ENCODE results near the gene NEMP1. TPM values are rescaled to one million over a fixed set of nuclear protein-coding genes. Genes with fewer than 3 reads are reported as not detected.

Gene NEMP1
- total and polyA plus RNA-seq, 12 donors: 1.1 to 6.3 (median 3.6) TPM

- intact Hi-C loops (cut with DNase I): loop anchor here (1.0 to 10.0 kb wide), 8 partner anchors 43 to 317 kb away; partner anchors contain the start of gene PRIM1 (in 2 of the 10)
- Histone ChIP-seq H3K27me3 (no peaks in the 10 kb centered on the region), H3K27ac (peak overlapping the region in 9 of 10 donors; percentile 20 to 65 (median 50)), H3K4me1 (peaks cover 0 to 26% (median 6%) of the 10 kb centered on the region in 9 donors), H3K4me3 (no peak overlapping the region), H3K36me3 (peaks cover 0 to 55% (median 7%) of the 10 kb centered on the region in 9 donors), H3K9me3 (no peaks in the 10 kb centered on the region)
- TF ChIP-seq CTCF (IDR thresholded peaks at IDR 0.05): peak; percentile 76 to 94 (median 86)
- DNase-seq (peak in 1 of 2 donors; percentile 76), ATAC-seq (peak; percentile 85 to 96 (median 94))
- 32 to 34% methylated on average over 3 of the region's 3 CpGs for WGBS, 2 donors
Observed at GRCh38 chr12:57069523-57069922, 9.1 kb downstream of the NEMP1 start.

- DNase-seq: no peak
- Histone ChIP-seq H3K27me3 (no peaks in the 10 kb centered on the region), H3K4me1 (peaks cover 0 to 43% (median 6%) of the 10 kb centered on the region in 9 donors), H3K27ac (peak overlapping the region in 1 of 10 donors; percentile 29), H3K4me3 (no peak overlapping the region), H3K36me3 (peaks cover 0 to 60% (median 2%) of the 10 kb centered on the region in 9 donors), H3K9me3 (no peaks in the 10 kb centered on the region)
- intact Hi-C loops (cut with DNase I): loop anchor here in 7 of 10 donors (5.0 to 10.0 kb wide), 5 partner anchors 116 to 314 kb away; partner anchors contain the start of gene PRIM1 (in 2 of the 7)
- WGBS, 2 donors: 81 to 85% methylated on average over 2 of the region's 2 CpGs
- TF ChIP-seq CTCF (IDR thresholded peaks at IDR 0.05): no peak
- ATAC-seq: no peak
Observed at GRCh38 chr12:57066245-57066644, 12.3 kb downstream of the NEMP1 start.

GRCh38 chr12:57063991-57064685, 14.5 kb downstream of the NEMP1 start:
- 71 to 81% methylated on average over 5 of the region's 5 CpGs for WGBS, 2 donors
- no peaks in the 10 kb centered on the region for H3K9me3 ChIP-seq
- H3K36me3 ChIP-seq: peaks cover 0 to 61% (median 0%) of the 10 kb centered on the region in 9 donors
- H3K4me1 ChIP-seq: peaks cover 0 to 32% (median 0%) of the 10 kb centered on the region in 9 donors
- TF ChIP-seq CTCF (IDR thresholded peaks at IDR 0.05): no peak
- peak overlapping the region in 1 of 10 donors; percentile 83 for H3K27ac ChIP-seq
- intact Hi-C loops (cut with DNase I): loop anchor here in 8 of 10 donors (5.0 to 10.0 kb wide), 5 partner anchors 57 to 309 kb away; partner anchors contain the start of genes ZBTB39 (in 4 of the 8), HSD17B6 (in 1 of the 8) and PRIM1 (in 1 of the 8)
- H3K27me3 ChIP-seq: no peaks in the 10 kb centered on the region
- peak overlapping the region in 1 of 10 donors; percentile 10 for H3K4me3 ChIP-seq
- ATAC-seq: no peak
- DNase-seq: no peak

GRCh38 chr12:57058454-57058853, 20.1 kb downstream of the NEMP1 start:
- ATAC-seq: no peak
- intact Hi-C loops (cut with DNase I): loop anchor here in 5 of 10 donors (5.0 to 10.0 kb wide), 3 partner anchors 46 to 301 kb away; partner anchors contain the start of gene HSD17B6 (in 1 of the 5)
- 93 to 94% methylated on average over 1 of the region's 1 CpG for WGBS, 2 donors
- no peak for TF ChIP-seq CTCF (IDR thresholded peaks at IDR 0.05)
- no peaks in the 10 kb centered on the region for H3K27me3 ChIP-seq
- DNase-seq: no peak
- H3K9me3 ChIP-seq: no peaks in the 10 kb centered on the region
- H3K4me3 ChIP-seq: no peak overlapping the region
- H3K4me1 ChIP-seq: peaks cover 0 to 6% (median 0%) of the 10 kb centered on the region in 9 donors
- H3K36me3 ChIP-seq: peaks cover 0 to 68% (median 0%) of the 10 kb centered on the region in 9 donors
- H3K27ac ChIP-seq: no peak overlapping the region
